ENCODE data around the gene SPANXD.
"Not testable (repeated sequence)": the region's sequence is repeated elsewhere in the genome, so short reads cannot be mapped to it uniquely, and the experiment has no call there.

The SPANXD gene, protein sequence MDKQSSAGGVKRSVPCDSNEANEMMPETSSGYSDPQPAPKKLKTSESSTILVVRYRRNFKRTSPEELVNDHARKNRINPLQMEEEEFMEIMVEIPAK
- 0 to 0.03 (median 0) reads per million in 18 experiments for total RNA-seq

DNA sequence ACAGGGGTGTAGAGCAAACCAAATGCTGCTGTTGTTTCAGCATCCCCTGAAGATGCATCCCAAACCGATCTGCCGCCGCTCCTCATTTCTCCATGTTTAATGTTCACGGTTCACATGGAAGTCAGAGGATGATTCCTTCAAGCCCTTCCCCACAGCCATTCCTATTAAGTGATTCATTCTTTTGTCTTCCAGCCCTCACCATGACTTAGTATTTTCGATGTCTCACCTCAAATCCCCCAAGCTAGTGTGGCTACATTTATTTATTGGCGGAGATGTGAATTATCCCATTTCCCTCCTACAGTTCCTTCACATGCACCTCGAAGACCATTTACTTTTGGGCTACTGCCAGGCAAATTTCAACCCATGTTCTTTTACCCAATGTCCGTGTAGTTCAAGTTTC, at the start of gene SPANXD:
SPANXD (minus strand) TSS at position 101 of the 400 bp plus-strand sequence. CDS start 334 bp downstream, outside the sequence.
- not testable (repeated sequence) for DNase-seq

DNA sequence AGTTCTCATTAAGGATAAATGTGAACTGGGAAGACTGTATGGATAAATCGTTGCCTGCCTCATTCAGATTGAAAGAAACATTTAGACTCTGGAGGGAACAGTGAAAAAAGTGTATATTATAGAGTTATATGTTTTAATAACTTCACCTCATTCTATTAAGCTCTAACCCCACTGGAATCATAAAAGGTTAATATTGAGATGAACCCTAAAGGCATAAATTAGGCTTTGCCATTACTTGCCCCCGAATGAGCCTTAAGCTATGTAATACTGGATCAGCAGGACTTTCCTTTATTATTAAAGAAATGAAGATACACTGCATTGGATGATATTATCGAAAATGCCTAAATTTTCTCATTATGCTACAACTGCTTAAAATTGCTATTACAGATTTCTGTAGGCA, 44.1 kb upstream of the SPANXD start:
- no peak for DNase-seq

GRCh38 chrX:141736656-141737055, 38.1 kb upstream of the SPANXD start:
- DNase-seq: no peak

DNA sequence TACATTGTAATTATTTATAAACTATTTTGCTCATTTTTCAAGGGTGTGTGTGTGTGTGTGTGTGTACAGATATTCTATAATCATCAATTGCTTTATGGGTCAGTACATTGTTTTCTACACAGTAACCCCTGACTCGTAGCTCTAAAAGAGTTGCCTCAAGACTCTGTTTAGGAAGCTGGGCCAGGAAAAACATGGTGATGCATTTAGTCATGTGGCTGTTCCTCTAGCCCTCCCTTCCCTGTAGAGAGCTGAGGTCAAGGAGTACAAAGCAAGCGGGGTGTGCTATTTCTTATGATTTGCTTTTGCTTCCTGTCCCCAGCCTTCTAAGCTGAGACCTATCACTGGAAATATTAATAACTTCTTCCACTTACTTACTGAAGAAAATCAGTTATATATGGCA, 34.8 kb upstream of the SPANXD start:
- no peak for DNase-seq

GRCh38 chrX:141732031-141732430, 33.5 kb upstream of the SPANXD start:
- DNase-seq: no peak

- DNase-seq: no peak
These were observed 25.6 kb upstream of the SPANXD start for GRCh38 chrX:141724186-141724585.

DNA sequence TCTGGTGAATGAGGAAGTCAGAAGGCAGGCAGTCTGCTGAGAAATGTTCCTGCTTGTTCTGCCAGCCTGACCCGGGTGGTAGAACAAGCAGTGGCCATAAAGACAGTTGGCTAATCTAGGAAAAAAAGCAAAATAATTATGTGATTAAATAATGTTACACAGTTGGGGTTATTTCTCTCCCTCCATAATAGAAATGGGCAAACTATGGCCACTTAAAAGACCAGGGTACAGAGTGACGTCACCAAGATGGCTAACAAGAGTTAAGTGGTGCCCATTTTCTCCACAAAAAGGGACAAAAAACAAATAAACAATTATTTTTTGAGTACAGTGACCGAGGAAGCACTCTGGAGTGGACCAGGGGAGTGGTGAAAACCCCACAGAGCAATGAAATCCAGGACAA, 16.1 kb upstream of the SPANXD start:
- DNase-seq: no peak

GRCh38 chrX:141701072-141701471, 2.5 kb upstream of the SPANXD start:
- no peak for DNase-seq

DNA sequence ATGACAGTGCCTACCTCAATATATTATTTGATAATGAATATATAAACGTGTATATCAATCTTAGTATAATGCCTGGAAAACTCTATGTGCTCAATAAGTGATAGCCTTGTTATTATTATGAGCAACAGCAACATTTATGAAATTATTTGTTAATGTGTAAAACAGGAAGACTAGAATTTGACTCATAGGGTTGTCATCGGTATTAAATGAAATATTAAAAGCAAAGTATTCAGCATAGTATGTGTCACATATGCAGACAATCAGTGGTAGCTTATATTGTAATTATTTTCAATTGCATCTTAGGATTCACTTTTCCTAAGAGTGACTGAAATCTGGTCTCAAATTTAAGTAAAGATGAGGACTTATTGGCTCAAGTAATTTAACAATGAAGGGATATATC, 24.6 kb downstream of the SPANXD start:
- DNase-seq: no peak

DNA sequence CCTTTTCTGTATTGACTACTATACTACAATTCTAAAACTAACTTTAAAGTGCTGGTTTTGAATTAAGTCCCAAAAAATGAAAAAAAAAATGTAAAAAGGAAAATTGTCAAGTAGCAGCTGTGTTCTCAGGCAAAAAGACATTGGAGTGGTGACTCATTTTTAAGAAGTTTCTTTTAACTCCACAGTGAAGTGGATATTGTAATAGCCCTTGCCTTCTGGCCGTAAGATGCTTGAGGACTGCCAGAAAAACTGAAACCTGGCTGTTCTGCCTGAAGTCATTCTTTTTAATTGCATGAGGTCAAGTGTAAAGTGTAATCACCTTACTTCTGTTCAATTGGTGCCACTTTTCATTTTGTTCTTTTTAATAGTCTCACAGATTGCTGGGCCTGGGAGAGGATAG, 28.9 kb downstream of the SPANXD start:
- no peak for DNase-seq

DNA sequence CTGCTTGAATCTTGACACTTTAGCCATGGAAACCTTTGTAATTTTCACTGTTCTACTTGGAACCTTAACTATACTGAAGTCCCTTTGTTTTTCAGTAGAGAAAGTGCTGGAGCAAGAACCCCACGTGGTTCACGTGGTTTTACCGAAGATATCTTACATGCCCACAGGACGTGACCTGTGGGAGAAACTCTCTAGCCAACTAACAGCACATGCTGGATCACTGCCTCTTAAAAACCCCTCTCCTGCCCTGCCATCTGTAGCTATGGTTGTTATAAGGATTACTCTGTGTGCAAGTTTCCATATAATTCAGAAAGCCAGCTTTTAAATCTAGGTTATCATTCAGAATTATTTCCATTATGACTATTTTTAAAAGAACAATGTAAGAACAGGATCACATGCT, 30.2 kb downstream of the SPANXD start:
- no peak for DNase-seq

DNA sequence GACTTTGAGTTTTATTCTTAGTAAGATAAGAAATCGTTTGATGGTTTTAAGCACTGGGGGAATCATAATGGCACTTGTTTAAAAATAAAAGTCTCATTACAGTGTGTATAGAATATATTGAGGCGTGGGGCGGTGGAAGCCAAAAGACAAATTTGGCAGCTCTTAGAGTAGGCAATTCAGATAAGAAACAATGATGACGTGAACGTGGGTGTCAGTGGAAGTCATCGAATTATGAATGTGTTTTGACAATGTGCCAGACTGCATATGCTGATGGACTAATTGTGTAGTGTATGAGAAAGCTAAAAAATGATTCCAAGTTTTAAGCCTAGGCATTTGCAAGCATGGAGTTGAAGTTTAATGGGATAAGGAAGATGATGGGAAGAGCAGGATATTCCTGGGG, 35.8 kb downstream of the SPANXD start:
- DNase-seq: no peak

- no peak for DNase-seq
These were observed 46.3 kb downstream of the SPANXD start for GRCh38 chrX:141652286-141652685.
